HepG2 (cell line): ENCODE results near the gene IFIT5.

Experiments
- FOXK2 ChIP-seq: fragments of 450-650 bp; IDR thresholded peaks from 2 replicates; pipeline ENCODE4 v1.6.1; 2016
- SRSF4 ChIP-seq: fragments of 200-400 bp; formaldehyde crosslinking; IDR thresholded peaks from one replicate; pipeline ENCODE4 v1.6.1; 2018; ENCODE audit warnings: mild to moderate bottlenecking, low read depth, low read length, moderate library complexity; ENCODE audit not compliant: poor library complexity, severe bottlenecking
- TCF12 ChIP-seq, 2 experiments: fragments of 450-650 bp in 1 of 2; sonication (generic) in 1 of 2; formaldehyde crosslinking in 1 of 2; IDR thresholded peaks; 2 replicates each; pipeline versions ENCODE4 v1.6.1 to v1.8.0; 2017 to 2022; ENCODE audit warnings: antibody characterized with exemption in 1 of 2, mild to moderate bottlenecking in 1 of 2, missing genetic modification reagents in 1 of 2, moderate library complexity in 1 of 2
- TP53 ChIP-seq: sonication (generic); formaldehyde crosslinking; conservative IDR thresholded peaks from 2 replicates; pipeline ENCODE4 v1.4.0; 2020; ENCODE audit warnings: missing genetic modification reagents
- ZNF274 ChIP-seq: sonication (generic); formaldehyde crosslinking; IDR thresholded peaks from 2 replicates; pipeline ENCODE4 v1.5.1; 2020; ENCODE audit warnings: mild to moderate bottlenecking, missing genetic modification reagents
- ZNF33B ChIP-seq: sonication (generic); formaldehyde crosslinking; IDR thresholded peaks from 2 replicates; pipeline ENCODE4 v1.5.1; 2020; ENCODE audit warnings: mild to moderate bottlenecking, missing genetic modification reagents
- TF ChIP-seq, protein P1 (sequence below): sonication (generic); formaldehyde crosslinking; IDR thresholded peaks from 2 replicates; pipeline ENCODE4 v1.8.1; 2022; ENCODE audit warnings: low read depth, mild to moderate bottlenecking, missing genetic modification reagents

DNA sequence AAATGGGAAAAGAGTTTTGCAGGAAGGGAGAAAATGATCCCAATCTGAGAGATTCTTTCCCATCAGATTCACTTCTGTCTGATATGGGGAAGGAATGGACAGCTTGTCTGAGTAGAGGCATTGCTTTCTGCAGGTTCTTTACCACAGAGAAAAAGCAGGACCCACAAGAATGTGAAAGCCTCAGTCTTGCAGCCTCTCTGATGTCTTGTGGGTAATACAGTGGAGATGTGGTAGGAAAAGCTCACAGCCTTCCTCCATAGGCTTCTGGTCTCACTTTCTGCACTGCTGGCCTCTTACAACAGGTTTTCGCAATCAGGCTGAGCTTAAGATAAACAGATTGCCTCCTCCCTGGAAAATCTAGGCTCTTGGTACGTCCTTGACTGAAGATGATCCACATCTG lies 21.4 kb upstream of the IFIT5 start:
- no peak for TF ChIP-seq TP53
- TF ChIP-seq, protein P1, sequence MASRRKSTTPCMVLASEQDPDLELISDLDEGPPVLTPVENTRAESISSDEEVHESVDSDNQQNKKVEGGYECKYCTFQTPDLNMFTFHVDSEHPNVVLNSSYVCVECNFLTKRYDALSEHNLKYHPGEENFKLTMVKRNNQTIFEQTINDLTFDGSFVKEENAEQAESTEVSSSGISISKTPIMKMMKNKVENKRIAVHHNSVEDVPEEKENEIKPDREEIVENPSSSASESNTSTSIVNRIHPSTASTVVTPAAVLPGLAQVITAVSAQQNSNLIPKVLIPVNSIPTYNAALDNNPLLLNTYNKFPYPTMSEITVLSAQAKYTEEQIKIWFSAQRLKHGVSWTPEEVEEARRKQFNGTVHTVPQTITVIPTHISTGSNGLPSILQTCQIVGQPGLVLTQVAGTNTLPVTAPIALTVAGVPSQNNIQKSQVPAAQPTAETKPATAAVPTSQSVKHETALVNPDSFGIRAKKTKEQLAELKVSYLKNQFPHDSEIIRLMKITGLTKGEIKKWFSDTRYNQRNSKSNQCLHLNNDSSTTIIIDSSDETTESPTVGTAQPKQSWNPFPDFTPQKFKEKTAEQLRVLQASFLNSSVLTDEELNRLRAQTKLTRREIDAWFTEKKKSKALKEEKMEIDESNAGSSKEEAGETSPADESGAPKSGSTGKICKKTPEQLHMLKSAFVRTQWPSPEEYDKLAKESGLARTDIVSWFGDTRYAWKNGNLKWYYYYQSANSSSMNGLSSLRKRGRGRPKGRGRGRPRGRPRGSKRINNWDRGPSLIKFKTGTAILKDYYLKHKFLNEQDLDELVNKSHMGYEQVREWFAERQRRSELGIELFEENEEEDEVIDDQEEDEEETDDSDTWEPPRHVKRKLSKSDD (CRISPR knock-in tag), result no peak
- no peak for TF ChIP-seq SRSF4
- TF ChIP-seq ZNF33B (CRISPR knock-in tag), result no peak
- TF ChIP-seq FOXK2, result no peak
- no peak for TF ChIP-seq ZNF274 (CRISPR knock-in tag)
- no peak for TF ChIP-seq TCF12 (IDR thresholded peaks at IDR 0.05)
- no peak for TF ChIP-seq TCF12 (CRISPR knock-in tag; IDR thresholded peaks at IDR 0.05)
